HL-60 (cell line): ENCODE data around the gene TSPAN2.

Experiments used
- DNase-seq, 2 experiments: peaks; one replicate each; pipeline ENCODE4 v3.0.0-alpha.2; 2010 to 2020; ENCODE audit warnings: low read depth in 1 of 2, low spot score in 1 of 2
- H3K27ac ChIP-seq: fragments of 250-450 bp; sonication (Bioruptor Pico); replicated peaks from 2 replicates; pipeline ENCODE4 v1.5.1; 2020; ENCODE audit warnings: mild to moderate bottlenecking, moderate library complexity
- H3K27me3 ChIP-seq: fragments of 250-450 bp; sonication (Bioruptor Pico); 2 replicates; pipeline ENCODE4 v1.5.1; 2021; ENCODE audit warnings: mild to moderate bottlenecking, moderate library complexity; ENCODE audit not compliant: insufficient read depth, poor library complexity, severe bottlenecking
- H3K4me3 ChIP-seq: replicated peaks from 2 replicates; pipeline ENCODE4 v1.5.1; 2011; ENCODE audit warnings: mild to moderate bottlenecking, control low read depth, low read length; ENCODE audit not compliant: insufficient read depth
- GABPA ChIP-seq: IDR thresholded peaks from 2 replicates; pipeline ENCODE4 v1.6.1; 2012; ENCODE audit warnings: low read depth
- POLR2AphosphoS5 ChIP-seq: IDR thresholded peaks from 2 replicates; pipeline ENCODE4 v1.6.1; 2012; ENCODE audit warnings: low read depth
- SPI1 ChIP-seq: IDR thresholded peaks from 2 replicates; pipeline ENCODE4 v1.6.1; 2012; ENCODE audit warnings: low read depth, mild to moderate bottlenecking, borderline replicate concordance
- TF ChIP-seq, protein P1 (sequence below): IDR thresholded peaks from 2 replicates; pipeline ENCODE4 v1.6.1; 2012; ENCODE audit warnings: low read depth; ENCODE audit not compliant: insufficient replicate concordance
- TF ChIP-seq, protein P2 (sequence below): IDR thresholded peaks from one replicate; pipeline ENCODE4 v1.5.1; 2011; ENCODE audit warnings: low read length, control low read depth, inconsistent platforms; ENCODE audit not compliant: insufficient read depth

The TSPAN2 gene

DNA sequence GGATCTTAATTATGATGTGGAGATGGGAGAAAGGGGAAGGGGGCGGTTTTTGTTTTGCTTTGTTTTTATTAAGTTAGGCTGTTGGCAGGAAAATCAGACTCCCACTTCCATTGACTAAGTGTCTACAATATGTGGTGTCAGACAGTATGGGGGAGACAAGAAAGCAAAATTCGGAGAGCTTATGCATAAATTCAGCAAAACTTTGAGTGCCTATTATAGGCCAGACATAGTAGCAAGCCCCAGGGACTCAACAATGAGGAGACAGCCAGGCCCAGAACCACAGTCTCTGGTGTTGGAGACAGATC, 835 bp upstream of the TSPAN2 start:
- H3K4me3 ChIP-seq: no peak overlapping the region; the same call in 1 of the 2 replicates
- H3K27me3 ChIP-seq: no peaks in the 10 kb centered on the region
- no peak for DNase-seq
- H3K27ac ChIP-seq: peak overlapping the region; percentile 79
- TF ChIP-seq POLR2AphosphoS5 (no peak), SPI1 (no peak), GABPA (no peak)
- TF ChIP-seq, protein P1, sequence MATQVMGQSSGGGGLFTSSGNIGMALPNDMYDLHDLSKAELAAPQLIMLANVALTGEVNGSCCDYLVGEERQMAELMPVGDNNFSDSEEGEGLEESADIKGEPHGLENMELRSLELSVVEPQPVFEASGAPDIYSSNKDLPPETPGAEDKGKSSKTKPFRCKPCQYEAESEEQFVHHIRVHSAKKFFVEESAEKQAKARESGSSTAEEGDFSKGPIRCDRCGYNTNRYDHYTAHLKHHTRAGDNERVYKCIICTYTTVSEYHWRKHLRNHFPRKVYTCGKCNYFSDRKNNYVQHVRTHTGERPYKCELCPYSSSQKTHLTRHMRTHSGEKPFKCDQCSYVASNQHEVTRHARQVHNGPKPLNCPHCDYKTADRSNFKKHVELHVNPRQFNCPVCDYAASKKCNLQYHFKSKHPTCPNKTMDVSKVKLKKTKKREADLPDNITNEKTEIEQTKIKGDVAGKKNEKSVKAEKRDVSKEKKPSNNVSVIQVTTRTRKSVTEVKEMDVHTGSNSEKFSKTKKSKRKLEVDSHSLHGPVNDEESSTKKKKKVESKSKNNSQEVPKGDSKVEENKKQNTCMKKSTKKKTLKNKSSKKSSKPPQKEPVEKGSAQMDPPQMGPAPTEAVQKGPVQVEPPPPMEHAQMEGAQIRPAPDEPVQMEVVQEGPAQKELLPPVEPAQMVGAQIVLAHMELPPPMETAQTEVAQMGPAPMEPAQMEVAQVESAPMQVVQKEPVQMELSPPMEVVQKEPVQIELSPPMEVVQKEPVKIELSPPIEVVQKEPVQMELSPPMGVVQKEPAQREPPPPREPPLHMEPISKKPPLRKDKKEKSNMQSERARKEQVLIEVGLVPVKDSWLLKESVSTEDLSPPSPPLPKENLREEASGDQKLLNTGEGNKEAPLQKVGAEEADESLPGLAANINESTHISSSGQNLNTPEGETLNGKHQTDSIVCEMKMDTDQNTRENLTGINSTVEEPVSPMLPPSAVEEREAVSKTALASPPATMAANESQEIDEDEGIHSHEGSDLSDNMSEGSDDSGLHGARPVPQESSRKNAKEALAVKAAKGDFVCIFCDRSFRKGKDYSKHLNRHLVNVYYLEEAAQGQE: no peak
- TF ChIP-seq, protein P2, sequence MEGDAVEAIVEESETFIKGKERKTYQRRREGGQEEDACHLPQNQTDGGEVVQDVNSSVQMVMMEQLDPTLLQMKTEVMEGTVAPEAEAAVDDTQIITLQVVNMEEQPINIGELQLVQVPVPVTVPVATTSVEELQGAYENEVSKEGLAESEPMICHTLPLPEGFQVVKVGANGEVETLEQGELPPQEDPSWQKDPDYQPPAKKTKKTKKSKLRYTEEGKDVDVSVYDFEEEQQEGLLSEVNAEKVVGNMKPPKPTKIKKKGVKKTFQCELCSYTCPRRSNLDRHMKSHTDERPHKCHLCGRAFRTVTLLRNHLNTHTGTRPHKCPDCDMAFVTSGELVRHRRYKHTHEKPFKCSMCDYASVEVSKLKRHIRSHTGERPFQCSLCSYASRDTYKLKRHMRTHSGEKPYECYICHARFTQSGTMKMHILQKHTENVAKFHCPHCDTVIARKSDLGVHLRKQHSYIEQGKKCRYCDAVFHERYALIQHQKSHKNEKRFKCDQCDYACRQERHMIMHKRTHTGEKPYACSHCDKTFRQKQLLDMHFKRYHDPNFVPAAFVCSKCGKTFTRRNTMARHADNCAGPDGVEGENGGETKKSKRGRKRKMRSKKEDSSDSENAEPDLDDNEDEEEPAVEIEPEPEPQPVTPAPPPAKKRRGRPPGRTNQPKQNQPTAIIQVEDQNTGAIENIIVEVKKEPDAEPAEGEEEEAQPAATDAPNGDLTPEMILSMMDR: no peak

DNA sequence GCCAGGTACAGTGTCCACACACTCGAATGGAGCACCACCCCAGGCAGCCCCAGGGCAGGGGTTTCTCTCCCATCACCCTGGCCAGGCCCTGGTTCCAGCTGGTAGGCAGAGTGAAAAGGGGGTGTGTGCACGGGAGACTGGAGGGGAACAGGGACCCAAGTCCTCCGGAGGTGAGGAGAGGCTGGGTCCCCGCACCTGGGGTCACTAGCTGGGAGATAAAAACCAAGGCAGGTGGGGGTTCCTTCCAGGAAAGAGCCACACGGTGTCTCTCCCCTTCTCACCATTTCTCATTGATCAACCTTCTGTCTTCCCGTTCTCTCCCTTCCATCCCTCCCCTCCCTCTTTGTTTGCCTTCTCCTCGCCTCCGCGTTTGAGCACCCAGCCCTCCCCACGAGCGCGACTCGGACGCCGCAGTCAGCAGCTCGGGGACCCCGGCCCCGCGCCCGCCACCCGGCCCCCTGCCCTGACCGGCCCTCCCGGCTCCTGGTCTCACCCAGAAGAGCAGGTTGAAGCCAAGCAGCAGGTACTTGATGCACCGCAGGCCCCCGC, 358 bp downstream of the TSPAN2 start:
- peak overlapping the region; percentile 63 for H3K27ac ChIP-seq
- no peaks in the 10 kb centered on the region for H3K27me3 ChIP-seq
- H3K4me3 ChIP-seq: peak overlapping the region; percentile 81
- DNase-seq: no peak
- TF ChIP-seq SPI1: no peak
- no peak for TF ChIP-seq GABPA
- TF ChIP-seq, protein P2: no peak
- no peak for TF ChIP-seq POLR2AphosphoS5
- TF ChIP-seq, protein P1: no peak

DNA sequence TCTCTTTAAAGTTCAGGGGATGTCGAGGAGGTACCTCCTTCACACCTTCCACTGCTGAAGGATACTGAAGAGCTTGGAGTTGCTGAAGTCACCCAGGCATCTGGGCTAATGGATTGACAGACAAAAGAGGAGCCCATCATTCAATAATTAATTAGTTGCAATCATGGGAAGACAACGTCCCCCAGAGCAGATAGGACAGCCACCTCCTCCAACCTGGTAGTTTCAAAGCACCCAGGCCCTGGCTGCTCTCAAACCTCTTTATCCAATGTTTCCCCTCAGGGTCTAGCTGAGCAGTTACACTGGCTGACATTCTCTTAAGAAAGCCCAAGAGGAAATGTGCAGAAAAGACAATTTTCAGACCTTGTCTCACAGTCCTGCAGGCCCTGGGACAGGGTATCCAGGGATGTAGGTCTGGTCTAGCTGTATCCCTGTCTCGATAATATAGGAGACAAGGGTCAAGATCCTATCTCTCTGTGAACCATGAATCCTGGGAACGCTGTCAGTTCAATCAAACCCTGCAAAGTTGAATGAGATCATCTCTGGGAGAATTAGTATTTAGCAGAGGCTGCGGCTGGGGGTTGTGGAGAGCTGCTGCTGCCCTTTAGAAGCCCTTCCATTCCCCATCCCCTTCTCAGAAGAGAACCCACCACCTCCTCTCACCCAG, 1.1 kb downstream of the TSPAN2 start:
- Histone ChIP-seq H3K27ac (peak overlapping the region; percentile 63), H3K27me3 (no peaks in the 10 kb centered on the region), H3K4me3 (peak overlapping the region; percentile 81)
- TF ChIP-seq GABPA (no peak), POLR2AphosphoS5 (no peak), SPI1 (no peak)
- TF ChIP-seq, protein P1: no peak
- TF ChIP-seq, protein P2: no peak
- DNase-seq: no peak
